HepG2 (cell line): ENCODE data around the gene SLC2A11. TPM values are rescaled to one million over a fixed set of nuclear protein-coding genes. Genes with fewer than 3 reads are reported as not detected.
A peak's percentile ranks its signal among the peaks of the same experiment; 100 is the strongest.

Experiments
- ARID2 ChIP-seq: sonication (generic); formaldehyde crosslinking; IDR thresholded peaks from 2 replicates; pipeline ENCODE4 v1.8.1; 2022; ENCODE audit warnings: mild to moderate bottlenecking, missing genetic modification reagents, borderline replicate concordance
- BCL6 ChIP-seq: IDR thresholded peaks from 2 replicates; pipeline ENCODE4 v1.6.1; 2016; ENCODE audit warnings: missing genetic modification reagents, missing compliant biosample characterization
- HDAC1 ChIP-seq: sonication (generic); formaldehyde crosslinking; IDR thresholded peaks from 2 replicates; pipeline ENCODE4 v1.5.1; 2020; ENCODE audit warnings: mild to moderate bottlenecking, missing genetic modification reagents
- NFE2 ChIP-seq: sonication (generic); formaldehyde crosslinking; IDR thresholded peaks from 2 replicates; pipeline ENCODE4 v1.4.0; 2020; ENCODE audit warnings: missing genetic modification reagents
- NFKBIZ ChIP-seq: IDR thresholded peaks from 2 replicates; pipeline ENCODE4 v1.6.1; 2018; ENCODE audit warnings: missing genetic modification reagents, missing compliant biosample characterization
- PAWR ChIP-seq: sonication (generic); formaldehyde crosslinking; IDR thresholded peaks from 2 replicates; pipeline ENCODE4 v1.4.0; 2020; ENCODE audit warnings: missing genetic modification reagents, mild to moderate bottlenecking, borderline replicate concordance
- TBL1XR1 ChIP-seq: fragments of 150-350 bp; IDR thresholded peaks from 2 replicates; pipeline ENCODE4 v1.6.1; 2014; ENCODE audit warnings: borderline replicate concordance, low read length; ENCODE audit not compliant: partially characterized antibody
- XRCC5 ChIP-seq: fragments of 200-400 bp; formaldehyde crosslinking; optimal IDR thresholded peaks from 2 replicates; pipeline ENCODE3; 2017; ENCODE audit warnings: mild to moderate bottlenecking, low read length
- ZKSCAN1 ChIP-seq: fragments of 150-350 bp; IDR thresholded peaks from 2 replicates; pipeline ENCODE4 v1.6.1; 2014; ENCODE audit warnings: low read length
- ZNF101 ChIP-seq: sonication (generic); formaldehyde crosslinking; IDR thresholded peaks from 2 replicates; pipeline ENCODE4 v1.4.0; 2020; ENCODE audit warnings: mild to moderate bottlenecking, low read depth, missing genetic modification reagents, borderline replicate concordance
- ZNF3 ChIP-seq: IDR thresholded peaks from 2 replicates; pipeline ENCODE4 v1.7.0; 2017; ENCODE audit warnings: inconsistent platforms
- ZNF44 ChIP-seq: sonication (generic); formaldehyde crosslinking; IDR thresholded peaks from 2 replicates; pipeline ENCODE4 v1.5.1; 2020; ENCODE audit warnings: mild to moderate bottlenecking, missing genetic modification reagents
- ZNF441 ChIP-seq: sonication (generic); formaldehyde crosslinking; IDR thresholded peaks from 2 replicates; pipeline ENCODE4 v1.7.0; 2021; ENCODE audit warnings: missing genetic modification reagents, borderline replicate concordance
- ZNF501 ChIP-seq: sonication (generic); formaldehyde crosslinking; IDR thresholded peaks from 2 replicates; pipeline ENCODE4 v1.5.1; 2020; ENCODE audit warnings: mild to moderate bottlenecking, moderate library complexity, missing genetic modification reagents
- ZNF670 ChIP-seq: sonication (generic); formaldehyde crosslinking; IDR thresholded peaks from 2 replicates; pipeline ENCODE4 v1.8.0; 2022; ENCODE audit warnings: mild to moderate bottlenecking, missing genetic modification reagents, borderline replicate concordance
- ZNF674 ChIP-seq: sonication (generic); formaldehyde crosslinking; IDR thresholded peaks from 2 replicates; pipeline ENCODE4 v1.5.0; 2020; ENCODE audit warnings: low read depth, mild to moderate bottlenecking, missing genetic modification reagents
- ZNF678 ChIP-seq: sonication (generic); formaldehyde crosslinking; IDR thresholded peaks from 2 replicates; pipeline ENCODE4 v1.4.0; 2020; ENCODE audit warnings: mild to moderate bottlenecking, missing genetic modification reagents
- polyA plus RNA-seq, 8 experiments: library from polyadenylated mRNA; depleted of rRNA in 3 of 8; stranded (reverse) in 7 of 8; unstranded in 1 of 8; fragments of >200 nt; fragmentation: Illumina TruSeq in 4 of 8; extraction: Trizol in 4 of 8; gene quantifications; 2 replicates each; pipeline versions ENCODE4 v1.2.1 to v1.2.3, GENCODE V29; 2011 to 2016; ENCODE audit warnings: low read depth in 4 of 8, missing spikeins in 1 of 8, mixed read lengths in 1 of 8; ENCODE audit not compliant: insufficient read depth in 1 of 8
- total RNA-seq, 5 experiments: library from RNA; depleted of rRNA; stranded (reverse); fragments of >200 nt; fragmentation: Illumina TruSeq; extraction: Trizol; gene quantifications; 2 replicates each; pipeline ENCODE4 v1.2.3, GENCODE V29; 2016; ENCODE audit warnings: low read depth in 1 of 5
- TF ChIP-seq, protein P1 (sequence below): sonication (generic); formaldehyde crosslinking; IDR thresholded peaks from 2 replicates; pipeline ENCODE4 v1.5.1; 2020; ENCODE audit warnings: mild to moderate bottlenecking, missing genetic modification reagents, moderate library complexity
- TF ChIP-seq, protein P2 (sequence below): sonication (generic); formaldehyde crosslinking; IDR thresholded peaks from 2 replicates; pipeline ENCODE4 v1.5.0; 2020; ENCODE audit warnings: mild to moderate bottlenecking, missing genetic modification reagents, borderline replicate concordance
- TF ChIP-seq, protein P3 (sequence below): sonication (generic); formaldehyde crosslinking; IDR thresholded peaks from 2 replicates; pipeline ENCODE4 v1.9.0; 2021; ENCODE audit warnings: missing genetic modification reagents, borderline replicate concordance
- TF ChIP-seq, protein P4 (sequence below): sonication (generic); formaldehyde crosslinking; IDR thresholded peaks from 2 replicates; pipeline ENCODE4 v1.4.0; 2020; ENCODE audit warnings: missing genetic modification reagents
- TF ChIP-seq, protein P5 (sequence below): IDR thresholded peaks from 2 replicates; pipeline ENCODE4 v1.6.1; 2016; ENCODE audit warnings: missing genetic modification reagents, missing compliant biosample characterization

Gene SLC2A11
- total and polyA plus RNA-seq, 2 of the 13 experiments (the other 11 are each of a cell fraction or from before 2014, with no cell fraction given) = 15.2 to 15.4 TPM

DNA sequence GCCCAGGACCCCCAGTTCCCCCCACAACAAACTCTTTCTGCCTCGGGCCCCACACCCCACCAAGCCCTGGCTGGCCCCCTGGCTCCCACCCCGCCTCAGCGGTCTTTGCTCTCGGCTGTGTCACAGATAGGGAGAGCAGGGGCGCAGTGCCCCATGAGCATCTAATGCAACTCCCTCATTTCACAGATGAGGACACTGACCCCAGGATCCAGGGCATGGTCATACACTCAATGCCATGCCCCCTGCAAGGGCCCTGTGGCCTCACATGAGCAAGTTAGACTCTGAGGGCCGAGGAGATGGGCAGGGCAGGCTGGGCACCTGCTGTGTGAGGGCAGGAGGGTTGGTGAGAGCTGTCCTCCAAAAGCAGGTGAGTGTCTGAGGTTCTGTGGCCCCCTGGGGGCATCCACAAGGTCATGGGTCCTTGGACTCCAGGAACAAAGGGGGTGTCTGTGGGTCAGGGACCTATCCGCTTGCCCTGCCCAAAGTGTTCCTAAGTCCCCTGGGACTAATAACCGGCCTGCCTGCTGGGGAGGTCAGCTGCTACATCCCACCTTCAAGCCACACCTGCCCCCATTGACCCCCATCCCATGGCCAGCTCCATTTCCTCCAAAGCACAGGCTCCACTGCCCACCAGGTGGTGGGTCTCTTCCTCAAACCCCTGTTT lies 39.0 kb downstream of the SLC2A11 start (continued):
- TF ChIP-seq, protein P1, sequence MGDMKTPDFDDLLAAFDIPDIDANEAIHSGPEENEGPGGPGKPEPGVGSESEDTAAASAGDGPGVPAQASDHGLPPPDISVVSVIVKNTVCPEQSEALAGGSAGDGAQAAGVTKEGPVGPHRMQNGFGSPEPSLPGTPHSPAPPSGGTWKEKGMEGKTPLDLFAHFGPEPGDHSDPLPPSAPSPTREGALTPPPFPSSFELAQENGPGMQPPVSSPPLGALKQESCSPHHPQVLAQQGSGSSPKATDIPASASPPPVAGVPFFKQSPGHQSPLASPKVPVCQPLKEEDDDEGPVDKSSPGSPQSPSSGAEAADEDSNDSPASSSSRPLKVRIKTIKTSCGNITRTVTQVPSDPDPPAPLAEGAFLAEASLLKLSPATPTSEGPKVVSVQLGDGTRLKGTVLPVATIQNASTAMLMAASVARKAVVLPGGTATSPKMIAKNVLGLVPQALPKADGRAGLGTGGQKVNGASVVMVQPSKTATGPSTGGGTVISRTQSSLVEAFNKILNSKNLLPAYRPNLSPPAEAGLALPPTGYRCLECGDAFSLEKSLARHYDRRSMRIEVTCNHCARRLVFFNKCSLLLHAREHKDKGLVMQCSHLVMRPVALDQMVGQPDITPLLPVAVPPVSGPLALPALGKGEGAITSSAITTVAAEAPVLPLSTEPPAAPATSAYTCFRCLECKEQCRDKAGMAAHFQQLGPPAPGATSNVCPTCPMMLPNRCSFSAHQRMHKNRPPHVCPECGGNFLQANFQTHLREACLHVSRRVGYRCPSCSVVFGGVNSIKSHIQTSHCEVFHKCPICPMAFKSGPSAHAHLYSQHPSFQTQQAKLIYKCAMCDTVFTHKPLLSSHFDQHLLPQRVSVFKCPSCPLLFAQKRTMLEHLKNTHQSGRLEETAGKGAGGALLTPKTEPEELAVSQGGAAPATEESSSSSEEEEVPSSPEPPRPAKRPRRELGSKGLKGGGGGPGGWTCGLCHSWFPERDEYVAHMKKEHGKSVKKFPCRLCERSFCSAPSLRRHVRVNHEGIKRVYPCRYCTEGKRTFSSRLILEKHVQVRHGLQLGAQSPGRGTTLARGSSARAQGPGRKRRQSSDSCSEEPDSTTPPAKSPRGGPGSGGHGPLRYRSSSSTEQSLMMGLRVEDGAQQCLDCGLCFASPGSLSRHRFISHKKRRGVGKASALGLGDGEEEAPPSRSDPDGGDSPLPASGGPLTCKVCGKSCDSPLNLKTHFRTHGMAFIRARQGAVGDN = peak; percentile 59
- TF ChIP-seq, protein P2, sequence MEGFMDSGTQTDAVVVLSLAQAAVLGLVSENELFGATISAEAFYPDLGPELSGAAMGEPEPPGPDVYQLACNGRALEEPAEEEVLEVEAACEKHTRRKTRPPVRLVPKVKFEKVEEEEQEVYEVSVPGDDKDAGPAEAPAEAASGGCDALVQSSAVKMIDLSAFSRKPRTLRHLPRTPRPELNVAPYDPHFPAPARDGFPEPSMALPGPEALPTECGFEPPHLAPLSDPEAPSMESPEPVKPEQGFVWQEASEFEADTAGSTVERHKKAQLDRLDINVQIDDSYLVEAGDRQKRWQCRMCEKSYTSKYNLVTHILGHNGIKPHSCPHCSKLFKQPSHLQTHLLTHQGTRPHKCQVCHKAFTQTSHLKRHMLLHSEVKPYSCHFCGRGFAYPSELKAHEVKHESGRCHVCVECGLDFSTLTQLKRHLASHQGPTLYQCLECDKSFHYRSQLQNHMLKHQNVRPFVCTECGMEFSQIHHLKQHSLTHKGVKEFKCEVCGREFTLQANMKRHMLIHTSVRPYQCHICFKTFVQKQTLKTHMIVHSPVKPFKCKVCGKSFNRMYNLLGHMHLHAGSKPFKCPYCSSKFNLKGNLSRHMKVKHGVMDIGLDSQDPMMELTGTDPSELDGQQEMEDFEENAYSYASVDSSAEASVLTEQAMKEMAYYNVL (CRISPR knock-in tag) = no peak
- TF ChIP-seq ZNF101 (CRISPR knock-in tag) (no peak), ZKSCAN1 (no peak), TBL1XR1 (no peak), PAWR (CRISPR knock-in tag) (no peak), ZNF674 (CRISPR knock-in tag) (0 out of 2 replicates have a peak, but pooled peaks have one; percentile 30), ZNF678 (CRISPR knock-in tag) (no peak), ZNF44 (CRISPR knock-in tag) (no peak), XRCC5 (no peak), ARID2 (CRISPR knock-in tag) (no peak), ZNF501 (CRISPR knock-in tag) (peak; percentile 37; the same call in 1 of the 2 replicates), ZNF670 (no peak), BCL6 (CRISPR knock-in tag) (no peak), HDAC1 (CRISPR knock-in tag) (peak; percentile 47; the same call in 1 of the 2 replicates), NFKBIZ (no peak), ZNF3 (CRISPR knock-in tag) (no peak), NFE2 (CRISPR knock-in tag) (no peak), ZNF441 (CRISPR knock-in tag) (no peak)
- TF ChIP-seq, protein P3, sequence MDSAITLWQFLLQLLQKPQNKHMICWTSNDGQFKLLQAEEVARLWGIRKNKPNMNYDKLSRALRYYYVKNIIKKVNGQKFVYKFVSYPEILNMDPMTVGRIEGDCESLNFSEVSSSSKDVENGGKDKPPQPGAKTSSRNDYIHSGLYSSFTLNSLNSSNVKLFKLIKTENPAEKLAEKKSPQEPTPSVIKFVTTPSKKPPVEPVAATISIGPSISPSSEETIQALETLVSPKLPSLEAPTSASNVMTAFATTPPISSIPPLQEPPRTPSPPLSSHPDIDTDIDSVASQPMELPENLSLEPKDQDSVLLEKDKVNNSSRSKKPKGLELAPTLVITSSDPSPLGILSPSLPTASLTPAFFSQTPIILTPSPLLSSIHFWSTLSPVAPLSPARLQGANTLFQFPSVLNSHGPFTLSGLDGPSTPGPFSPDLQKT = no peak
- TF ChIP-seq, protein P4, sequence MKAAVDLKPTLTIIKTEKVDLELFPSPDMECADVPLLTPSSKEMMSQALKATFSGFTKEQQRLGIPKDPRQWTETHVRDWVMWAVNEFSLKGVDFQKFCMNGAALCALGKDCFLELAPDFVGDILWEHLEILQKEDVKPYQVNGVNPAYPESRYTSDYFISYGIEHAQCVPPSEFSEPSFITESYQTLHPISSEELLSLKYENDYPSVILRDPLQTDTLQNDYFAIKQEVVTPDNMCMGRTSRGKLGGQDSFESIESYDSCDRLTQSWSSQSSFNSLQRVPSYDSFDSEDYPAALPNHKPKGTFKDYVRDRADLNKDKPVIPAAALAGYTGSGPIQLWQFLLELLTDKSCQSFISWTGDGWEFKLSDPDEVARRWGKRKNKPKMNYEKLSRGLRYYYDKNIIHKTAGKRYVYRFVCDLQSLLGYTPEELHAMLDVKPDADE (CRISPR knock-in tag) = no peak
- TF ChIP-seq, protein P5, sequence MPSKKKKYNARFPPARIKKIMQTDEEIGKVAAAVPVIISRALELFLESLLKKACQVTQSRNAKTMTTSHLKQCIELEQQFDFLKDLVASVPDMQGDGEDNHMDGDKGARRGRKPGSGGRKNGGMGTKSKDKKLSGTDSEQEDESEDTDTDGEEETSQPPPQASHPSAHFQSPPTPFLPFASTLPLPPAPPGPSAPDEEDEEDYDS = no peak
